ENCODE measurements around the gene GRM8.
A peak's percentile ranks its signal among the peaks of the same experiment; 100 is the strongest.

GRM8 gene

GRCh38 chr7:126487728-126488442 is 764.9 kb downstream of the GRM8 start:
- TF ChIP-seq CTCF (IDR thresholded peaks at IDR 0.05; ENCODE audit: low read depth, low read length) = no peak
- Histone ChIP-seq H3K4me1 (peaks cover 19% of the 10 kb centered on the region; the same call in 1 of the 2 replicates), H3K9me3 (no peaks in the 10 kb centered on the region), H3K27me3 (no peaks in the 10 kb centered on the region), H3K4me3 (ENCODE audit: low read depth, low read length) (no peak overlapping the region), H3K36me3 (no peaks in the 10 kb centered on the region)
- no peak for DNase-seq

GRCh38 chr7:126486806-126487205 is 765.9 kb downstream of the GRM8 start:
- no peak for DNase-seq
- no peak for TF ChIP-seq CTCF (IDR thresholded peaks at IDR 0.05; ENCODE audit: low read depth, low read length)

GRCh38 chr7:126485791-126486190 is 767.0 kb downstream of the GRM8 start:
- no peak for DNase-seq
- peaks cover 19% of the 10 kb centered on the region; the same call in 1 of the 2 replicates for H3K4me1 ChIP-seq
- H3K9me3 ChIP-seq = no peaks in the 10 kb centered on the region
- no peak for TF ChIP-seq CTCF (IDR thresholded peaks at IDR 0.05; ENCODE audit: low read depth, low read length)
- no peaks in the 10 kb centered on the region for H3K36me3 ChIP-seq
- no peak overlapping the region for H3K4me3 ChIP-seq (ENCODE audit: low read depth, low read length)
- no peaks in the 10 kb centered on the region for H3K27me3 ChIP-seq

More at GRCh38 chr7:126486806-126487205, 765.9 kb downstream of the GRM8 start:
- Histone ChIP-seq H3K4me1 (peaks cover 19% of the 10 kb centered on the region; the same call in 1 of the 2 replicates), H3K27me3 (no peaks in the 10 kb centered on the region), H3K9me3 (no peaks in the 10 kb centered on the region), H3K36me3 (no peaks in the 10 kb centered on the region), H3K4me3 (ENCODE audit: low read depth, low read length) (no peak overlapping the region)

GRCh38 chr7:126483972-126484371 is 768.8 kb downstream of the GRM8 start:
- H3K27me3 ChIP-seq = no peaks in the 10 kb centered on the region

GRCh38 chr7:126472825-126473224 is 779.9 kb downstream of the GRM8 start:
- Histone ChIP-seq H3K4me3 (ENCODE audit: low read depth, low read length) (no peak overlapping the region), H3K9me3 (peaks cover 7% of the 10 kb centered on the region; the same call in 1 of the 2 replicates), H3K27me3 (no peaks in the 10 kb centered on the region), H3K4me1 (no peaks in the 10 kb centered on the region), H3K36me3 (no peaks in the 10 kb centered on the region)
- TF ChIP-seq CTCF (IDR thresholded peaks at IDR 0.05; ENCODE audit: low read depth, low read length) = no peak
- DNase-seq = no peak

More at GRCh38 chr7:126483972-126484371, 768.8 kb downstream of the GRM8 start:
- H3K4me3 ChIP-seq (ENCODE audit: low read depth, low read length) = no peak overlapping the region
- peak; percentile 88 for DNase-seq
- H3K4me1 ChIP-seq = peaks cover 19% of the 10 kb centered on the region; the same call in 1 of the 2 replicates
- H3K9me3 ChIP-seq = no peaks in the 10 kb centered on the region
- no peaks in the 10 kb centered on the region for H3K36me3 ChIP-seq
- no peak for TF ChIP-seq CTCF (IDR thresholded peaks at IDR 0.05; ENCODE audit: low read depth, low read length)

- Histone ChIP-seq H3K9me3 (no peaks in the 10 kb centered on the region), H3K4me1 (no peaks in the 10 kb centered on the region), H3K36me3 (no peaks in the 10 kb centered on the region), H3K4me3 (ENCODE audit: low read depth, low read length) (no peak overlapping the region), H3K27me3 (no peaks in the 10 kb centered on the region)
- no peak for DNase-seq
- TF ChIP-seq CTCF (IDR thresholded peaks at IDR 0.05; ENCODE audit: low read depth, low read length) = no peak
These were observed 790.3 kb downstream of the GRM8 start for GRCh38 chr7:126462405-126462804.

All from BE2C (cell line).